Trophoblast cell (in vitro differentiated cells and primary cell): ENCODE measurements around the gene RFX3.

Experiments
- DNase-seq, 2 donors: peaks; one replicate each; pipeline ENCODE4 v3.0.0-alpha.2; 2016
- H2AFZ ChIP-seq: 2 replicates; pipeline ENCODE4 v1.6.1; 2013; ENCODE audit warnings: low read length, moderate library complexity, mild to moderate bottlenecking; ENCODE audit not compliant: insufficient read depth, poor library complexity
- H2AK5ac ChIP-seq: 2 replicates; pipeline ENCODE4 v1.6.1; 2013; ENCODE audit warnings: mild to moderate bottlenecking, low read length
- H2BK120ac ChIP-seq: 2 replicates; pipeline ENCODE4 v1.6.1; 2013; ENCODE audit warnings: low read length, mild to moderate bottlenecking, moderate library complexity; ENCODE audit not compliant: insufficient read depth, poor library complexity
- H2BK12ac ChIP-seq: 2 replicates; pipeline ENCODE4 v1.6.1; 2013; ENCODE audit warnings: mild to moderate bottlenecking, low read length, moderate library complexity
- H2BK5ac ChIP-seq: 2 replicates; pipeline ENCODE4 v1.6.1; 2013; ENCODE audit warnings: low read length, low read depth, moderate library complexity, mild to moderate bottlenecking; ENCODE audit not compliant: poor library complexity
- H3K14ac ChIP-seq: 2 replicates; pipeline ENCODE4 v1.6.1; 2013; ENCODE audit warnings: mild to moderate bottlenecking, low read length
- H3K18ac ChIP-seq: 2 replicates; pipeline ENCODE4 v1.6.1; 2013; ENCODE audit warnings: mild to moderate bottlenecking, low read length
- H3K23ac ChIP-seq: 2 replicates; pipeline ENCODE4 v1.6.1; 2013; ENCODE audit warnings: low read length
- H3K27ac ChIP-seq: 2 replicates; pipeline ENCODE4 v1.5.1; 2013; ENCODE audit warnings: low read depth, mild to moderate bottlenecking, inconsistent platforms, low read length, moderate library complexity
- H3K27me3 ChIP-seq: 2 replicates; pipeline ENCODE4 v1.6.1; 2013; ENCODE audit warnings: inconsistent platforms, mild to moderate bottlenecking, low read length, moderate library complexity; ENCODE audit not compliant: insufficient read depth
- H3K36me3 ChIP-seq, 2 experiments: 1 replicate in 1 of 2; 2 replicates in 1 of 2; pipeline ENCODE4 v1.6.1; 2013; ENCODE audit warnings: low read length in 2 of 2, mild to moderate bottlenecking in 2 of 2, moderate library complexity in 1 of 2; ENCODE audit not compliant: insufficient read depth in 2 of 2, control insufficient read depth in 1 of 2
- H3K4ac ChIP-seq: 2 replicates; pipeline ENCODE4 v1.6.1; 2013; ENCODE audit warnings: low read depth, mild to moderate bottlenecking, low read length, moderate library complexity
- H3K4me1 ChIP-seq, 2 experiments: 1 replicate in 1 of 2; 2 replicates in 1 of 2; pipeline ENCODE4 v1.6.1; 2013; ENCODE audit warnings: low read length in 2 of 2, mild to moderate bottlenecking in 2 of 2, moderate library complexity in 1 of 2; ENCODE audit not compliant: insufficient read depth in 2 of 2, control insufficient read depth in 1 of 2
- H3K4me2 ChIP-seq: 2 replicates; pipeline ENCODE4 v1.6.1; 2013; ENCODE audit warnings: inconsistent platforms, mild to moderate bottlenecking, low read length, moderate library complexity
- H3K4me3 ChIP-seq: 2 replicates; pipeline ENCODE4 v1.5.1; 2013; ENCODE audit warnings: mild to moderate bottlenecking, low read depth, low read length, inconsistent platforms
- H3K79me1 ChIP-seq: one replicate; pipeline ENCODE4 v1.6.1; 2013; ENCODE audit warnings: low read length
- H3K79me2 ChIP-seq: 2 replicates; pipeline ENCODE4 v1.6.1; 2013; ENCODE audit warnings: low read length, mild to moderate bottlenecking; ENCODE audit not compliant: control insufficient read depth, insufficient read depth, poor library complexity
- H3K9ac ChIP-seq: 2 replicates; pipeline ENCODE4 v1.6.1; 2013; ENCODE audit warnings: mild to moderate bottlenecking, low read length
- H3K9me3 ChIP-seq: 2 replicates; pipeline ENCODE4 v1.6.1; 2013; ENCODE audit warnings: low read depth, mild to moderate bottlenecking, control low read depth, inconsistent platforms, low read length; ENCODE audit not compliant: insufficient read depth
- H4K12ac ChIP-seq: 2 replicates; pipeline ENCODE4 v1.6.1; 2013; ENCODE audit warnings: low read depth, mild to moderate bottlenecking, low read length, moderate library complexity
- H4K8ac ChIP-seq: 2 replicates; pipeline ENCODE4 v1.6.1; 2013; ENCODE audit warnings: low read depth, mild to moderate bottlenecking, low read length, moderate library complexity
- H4K91ac ChIP-seq: one replicate; pipeline ENCODE4 v1.6.1; 2013; ENCODE audit warnings: low read depth, mild to moderate bottlenecking, low read length, moderate library complexity
- WGBS: extraction: QIAGEN DNeasy Blood & Tissue Kit; methylation state at CpG from one replicate; pipeline ENCODE4 v1.1.7; 2013; ENCODE audit warnings: missing lambda C conversion rate; ENCODE audit not compliant: insufficient read length, insufficient coverage; ENCODE audit errors: extremely low coverage; 5-methylcytosine and 5-hydroxymethylcytosine counted together

The RFX3 gene

GRCh38 chr9:3346549-3346948 lies 179.3 kb downstream of the RFX3 start:
- Histone ChIP-seq H2AFZ (no peak overlapping the region), H2AK5ac (no peak overlapping the region), H3K14ac (no peak overlapping the region), H3K4me3 (no peak overlapping the region), H4K12ac (no peak overlapping the region), H2BK5ac (no peak overlapping the region), H3K36me3 (no peaks in the 10 kb centered on the region), H2BK12ac (no peak overlapping the region), H3K23ac (no peak overlapping the region), H3K79me2 (no peaks in the 10 kb centered on the region), H3K79me1 (no peaks in the 10 kb centered on the region), H3K18ac (no peak overlapping the region), H4K8ac (no peak overlapping the region), H3K4me1 (no peaks in the 10 kb centered on the region), H4K91ac (no peak overlapping the region), H3K27me3 (no peaks in the 10 kb centered on the region), H3K27ac (no peak overlapping the region), H3K4me2 (no peak overlapping the region), H3K4ac (no peak overlapping the region), H2BK120ac (no peak overlapping the region), H3K9me3 (no peaks in the 10 kb centered on the region), H3K9ac (no peak overlapping the region)
- WGBS = no CpG with 5 or more reads among the region's 3 CpGs
- DNase-seq = peak; percentile 4 to 69

- Histone ChIP-seq H3K4me1 (no peaks in the 10 kb centered on the region), H4K91ac (no peak overlapping the region), H3K79me1 (no peaks in the 10 kb centered on the region), H4K12ac (no peak overlapping the region), H3K14ac (no peak overlapping the region), H3K79me2 (no peaks in the 10 kb centered on the region), H3K4me2 (no peak overlapping the region), H3K9me3 (no peaks in the 10 kb centered on the region), H2AFZ (no peak overlapping the region), H2AK5ac (no peak overlapping the region), H3K18ac (no peak overlapping the region), H4K8ac (no peak overlapping the region), H2BK12ac (no peak overlapping the region), H3K27ac (no peak overlapping the region), H3K27me3 (no peaks in the 10 kb centered on the region), H3K23ac (no peak overlapping the region), H3K36me3 (no peaks in the 10 kb centered on the region), H3K4ac (no peak overlapping the region), H2BK5ac (no peak overlapping the region), H2BK120ac (no peak overlapping the region), H3K9ac (no peak overlapping the region), H3K4me3 (no peak overlapping the region)
- DNase-seq = no peak
These were observed 182.1 kb downstream of the RFX3 start for GRCh38 chr9:3343671-3344070.

- no peak overlapping the region for H4K12ac ChIP-seq
- H4K8ac ChIP-seq = no peak overlapping the region
These were observed 183.5 kb downstream of the RFX3 start for GRCh38 chr9:3342159-3342777.

GRCh38 chr9:3337515-3338225 lies 188.1 kb downstream of the RFX3 start:
- DNase-seq = peak in 1 of 2 donors; percentile 17
- Histone ChIP-seq H4K91ac (no peak overlapping the region), H3K9ac (no peak overlapping the region), H4K8ac (no peak overlapping the region), H3K4ac (no peak overlapping the region), H2AFZ (no peak overlapping the region), H3K14ac (no peak overlapping the region), H3K4me1 (no peaks in the 10 kb centered on the region), H3K79me2 (no peaks in the 10 kb centered on the region), H3K4me3 (no peak overlapping the region), H3K23ac (no peak overlapping the region), H2AK5ac (no peak overlapping the region), H3K36me3 (no peaks in the 10 kb centered on the region), H3K79me1 (no peaks in the 10 kb centered on the region), H2BK12ac (no peak overlapping the region), H2BK5ac (no peak overlapping the region), H2BK120ac (no peak overlapping the region), H3K18ac (no peak overlapping the region), H3K9me3 (no peaks in the 10 kb centered on the region), H3K27ac (no peak overlapping the region), H3K4me2 (no peak overlapping the region), H3K27me3 (no peaks in the 10 kb centered on the region), H4K12ac (no peak overlapping the region)
- no CpG with 5 or more reads among the region's 3 CpGs for WGBS

More at GRCh38 chr9:3342159-3342777, 183.5 kb downstream of the RFX3 start:
- DNase-seq = no peak
- Histone ChIP-seq H3K36me3 (no peaks in the 10 kb centered on the region), H3K9ac (no peak overlapping the region), H4K91ac (no peak overlapping the region), H3K4me3 (no peak overlapping the region), H3K79me1 (no peaks in the 10 kb centered on the region), H3K27ac (no peak overlapping the region), H3K4me2 (no peak overlapping the region), H3K79me2 (no peaks in the 10 kb centered on the region), H2BK12ac (no peak overlapping the region), H3K27me3 (no peaks in the 10 kb centered on the region), H3K23ac (no peak overlapping the region), H2BK5ac (no peak overlapping the region), H2BK120ac (no peak overlapping the region), H2AK5ac (no peak overlapping the region), H2AFZ (no peak overlapping the region), H3K18ac (no peak overlapping the region), H3K14ac (no peak overlapping the region), H3K4me1 (no peaks in the 10 kb centered on the region), H3K9me3 (no peaks in the 10 kb centered on the region), H3K4ac (no peak overlapping the region)
- no CpG with 5 or more reads among the region's 2 CpGs for WGBS
